Activated CD4-positive, CD25-positive, alpha-beta regulatory T cell (primary cell): Measurements from ENCODE around the gene FBXO21.

ENCODE experiments used
- DNase-seq, 4 experiments: peaks; one replicate each; lab custom pipeline; 2025; lab: John Stamatoyannopoulos, UW

FBXO21 gene

DNA sequence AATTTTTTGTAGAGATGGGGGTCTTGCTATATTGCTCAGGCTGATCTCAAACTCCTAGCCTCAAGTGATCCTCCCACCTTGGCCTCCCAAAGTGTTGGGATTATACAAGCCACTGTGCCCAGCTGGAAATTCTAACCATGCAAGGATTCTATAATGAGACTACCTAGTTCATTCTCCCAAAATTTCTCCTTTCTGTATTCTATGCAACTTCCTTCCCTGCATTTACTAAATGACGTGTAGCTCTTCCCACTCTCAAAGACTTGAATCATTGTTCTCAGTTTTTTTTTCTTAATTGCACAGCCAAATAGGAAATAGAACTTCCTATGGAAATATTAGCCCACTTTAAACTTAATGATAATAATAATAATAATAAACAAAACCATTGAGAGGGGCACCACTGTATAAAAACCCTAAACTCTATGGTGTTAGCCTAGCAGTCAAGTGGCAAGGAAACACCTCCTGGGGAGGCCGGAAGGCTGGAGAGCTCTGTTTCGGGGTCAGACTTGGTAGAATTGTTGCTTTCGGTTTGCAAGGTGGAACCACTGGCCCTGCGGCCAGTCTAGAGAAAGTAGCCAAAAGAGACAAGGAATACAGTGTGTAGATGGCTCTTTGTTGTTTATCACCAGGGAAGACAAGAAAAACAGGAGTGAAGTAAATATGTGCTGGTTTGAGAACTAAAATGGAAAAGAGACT is 51.1 kb downstream of the FBXO21 start:
- no peak for DNase-seq

DNA sequence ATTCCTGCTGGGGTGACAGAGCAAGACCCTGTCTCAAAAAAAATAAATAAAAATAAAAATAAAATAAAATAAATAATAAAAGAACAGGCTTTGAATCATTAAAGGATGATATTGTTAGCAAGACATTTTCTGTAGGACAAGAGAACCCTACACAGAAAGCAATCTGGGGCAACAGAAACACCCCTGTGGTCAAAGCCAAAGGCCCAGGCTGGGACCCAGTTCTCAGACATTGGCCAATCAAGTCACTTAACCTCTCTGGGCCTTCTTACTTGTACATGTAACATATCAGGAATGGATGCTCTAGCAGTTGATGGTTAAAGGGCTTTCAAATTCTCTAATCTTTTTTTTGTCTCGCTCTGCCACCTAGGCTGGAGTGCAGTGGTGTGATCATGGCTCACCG is 55.5 kb downstream of the FBXO21 start:
- DNase-seq, result no peak

- no peak for DNase-seq
Measured at GRCh38 chr12:117134059-117134458, 56.2 kb downstream of the FBXO21 start.

DNA sequence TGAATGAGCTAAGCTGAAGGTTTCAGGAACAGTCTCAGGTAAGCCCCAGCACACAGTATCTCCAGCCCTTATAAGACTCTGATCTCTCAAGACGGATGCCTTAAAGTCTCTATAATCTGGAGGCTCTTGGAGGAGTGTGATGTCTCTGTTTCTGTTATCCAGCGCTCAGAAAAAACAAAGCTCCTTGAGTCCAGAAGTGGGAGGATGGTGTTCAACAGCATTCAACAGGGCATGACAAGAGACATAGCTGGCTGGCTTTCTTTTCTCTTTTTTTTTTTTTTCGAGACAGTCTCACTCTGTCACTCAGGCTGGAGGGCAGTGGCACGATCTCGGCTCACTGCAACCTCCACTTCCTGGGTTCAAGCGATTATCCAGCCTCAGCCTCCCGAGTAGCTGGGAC is 59.5 kb downstream of the FBXO21 start:
- DNase-seq, result no peak

DNA sequence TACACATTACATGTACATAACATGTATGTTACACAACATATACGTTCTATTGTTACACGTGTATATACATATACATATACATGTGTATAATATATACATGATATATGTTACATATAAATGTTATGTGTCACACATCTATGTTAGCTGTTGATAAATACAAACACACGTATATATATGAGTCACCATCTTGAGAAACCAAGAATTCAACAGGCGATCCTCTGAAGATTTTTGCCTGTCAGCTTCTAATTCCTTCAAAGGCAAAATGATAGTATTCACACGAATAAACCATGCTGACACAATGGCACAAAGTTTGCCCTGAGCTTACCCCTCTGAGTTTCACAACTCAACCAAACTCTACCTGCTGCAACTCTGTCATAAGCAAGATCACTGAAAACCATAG is 60.9 kb downstream of the FBXO21 start:
- no peak for DNase-seq

DNA sequence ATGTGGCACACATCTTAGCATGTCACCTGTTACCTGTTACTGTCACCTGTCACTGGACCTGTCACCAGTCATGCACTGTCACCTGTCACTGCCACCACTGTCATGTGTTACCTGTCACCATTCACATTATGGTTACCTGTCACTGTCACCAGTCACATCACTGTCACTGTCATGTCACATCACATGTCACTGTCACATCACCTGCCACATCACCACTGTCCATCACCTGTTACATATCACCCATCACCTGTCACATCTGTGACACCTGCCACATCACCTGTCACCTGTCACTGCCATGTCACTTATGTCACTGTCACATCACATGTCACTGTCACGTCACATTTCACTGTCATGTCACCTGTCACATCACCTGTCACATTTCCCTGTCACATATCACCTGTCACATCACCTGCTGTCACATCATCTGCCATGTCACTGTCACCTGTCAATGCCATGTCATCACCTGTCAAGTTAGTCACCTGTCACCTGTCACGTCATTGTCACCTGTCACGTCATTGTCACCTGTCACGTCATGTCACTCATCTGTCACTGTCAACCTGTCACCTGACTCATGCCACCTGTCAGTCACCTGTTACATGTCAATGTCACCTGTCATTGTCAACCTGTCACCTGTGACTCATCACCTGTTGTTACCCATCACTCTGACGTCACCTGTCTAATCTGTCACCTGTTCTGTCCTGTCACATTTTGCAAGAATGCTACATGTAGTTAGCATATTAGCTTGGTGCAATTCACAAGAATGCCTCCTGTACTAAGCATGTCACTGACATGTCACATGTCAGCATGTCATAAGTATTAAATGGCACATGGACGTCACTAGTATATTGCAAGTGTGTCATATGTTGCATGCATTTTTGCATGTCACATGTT is 62.1 kb downstream of the FBXO21 start:
- DNase-seq, result no peak

- DNase-seq, result no peak
Measured at GRCh38 chr12:117126335-117126734, 63.9 kb downstream of the FBXO21 start.

DNA sequence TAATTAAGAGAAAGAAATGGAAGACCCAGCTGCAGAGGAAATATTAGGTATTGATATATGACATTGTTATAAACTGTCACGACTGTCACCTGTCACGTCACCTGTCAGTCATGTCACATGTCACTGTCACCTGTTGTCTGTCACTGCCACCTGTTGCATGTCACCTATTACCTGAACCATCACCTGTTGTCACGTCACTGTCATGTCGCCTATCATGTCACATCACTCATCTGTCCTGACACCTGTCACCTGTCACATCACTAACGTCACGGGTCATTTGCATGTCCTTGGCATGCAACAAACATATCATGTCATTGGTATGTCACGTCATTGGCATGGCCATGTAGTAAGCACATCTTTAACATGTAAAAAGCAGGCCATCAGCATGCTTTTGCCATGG is 64.5 kb downstream of the FBXO21 start:
- no peak for DNase-seq

- DNase-seq, result no peak
Measured at GRCh38 chr12:117125272-117125613, 65.0 kb downstream of the FBXO21 start.

GRCh38 chr12:117124421-117125271 is 65.6 kb downstream of the FBXO21 start:
- DNase-seq, result no peak

- no peak for DNase-seq
Measured at GRCh38 chr12:117121441-117121840, 68.8 kb downstream of the FBXO21 start.

DNA sequence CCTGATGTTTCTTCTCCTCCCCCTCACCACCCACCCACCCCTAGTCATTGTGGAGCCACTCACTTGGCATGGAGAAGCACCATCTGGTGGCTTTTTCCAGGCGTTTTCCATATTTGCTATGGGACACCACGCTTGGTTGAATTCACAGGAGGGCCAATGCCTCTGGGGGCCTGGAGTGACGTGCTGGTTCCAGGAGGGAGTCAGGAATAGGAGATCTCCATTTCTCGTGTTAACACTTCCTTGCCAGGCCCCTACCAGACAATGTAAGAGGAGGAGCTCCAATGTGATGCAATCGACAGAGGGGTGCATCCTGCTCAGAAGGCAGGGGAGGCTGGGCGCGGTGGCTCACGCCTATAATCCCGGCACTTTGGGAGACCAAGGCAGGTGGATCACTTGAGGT is 69.5 kb downstream of the FBXO21 start:
- no peak for DNase-seq

GRCh38 chr12:117119592-117120198 is 70.6 kb downstream of the FBXO21 start:
- no peak for DNase-seq

DNA sequence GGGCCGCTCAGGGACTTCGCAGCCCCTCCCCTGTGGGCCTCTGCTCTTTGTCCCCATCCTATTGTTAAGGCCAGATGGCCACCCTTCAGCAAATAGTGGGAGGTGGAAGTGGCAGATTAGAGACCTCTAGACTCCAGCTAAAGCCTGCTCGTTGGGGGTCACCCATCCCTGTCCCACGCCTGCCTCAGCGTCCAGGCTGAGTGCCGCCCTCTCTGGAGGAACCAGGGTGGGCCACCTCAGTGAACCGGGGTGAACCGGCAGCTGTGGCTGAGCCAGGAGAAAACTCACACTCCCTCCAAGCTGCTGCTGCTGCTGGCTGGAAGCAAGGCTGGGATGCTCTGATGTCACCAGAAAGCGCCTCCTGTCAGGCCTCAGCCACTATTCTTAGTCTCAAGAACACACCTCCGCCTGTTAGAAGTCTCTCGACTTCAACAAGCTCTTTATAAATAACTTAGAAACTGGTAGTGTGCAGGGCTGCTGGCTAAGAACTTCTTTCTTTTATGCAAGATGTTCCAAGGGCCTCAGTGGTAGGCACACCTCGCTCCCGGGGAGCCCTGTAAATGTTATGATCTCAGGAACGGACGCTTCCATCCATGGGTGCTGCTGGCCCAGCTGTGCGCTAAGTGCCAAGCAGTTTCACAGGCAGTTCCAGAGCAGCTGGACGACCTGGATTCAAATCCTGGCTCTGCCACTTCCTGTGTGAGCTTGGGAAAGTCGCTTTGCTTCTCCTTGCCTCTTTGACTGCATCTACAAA is 71.3 kb downstream of the FBXO21 start:
- no peak for DNase-seq

DNA sequence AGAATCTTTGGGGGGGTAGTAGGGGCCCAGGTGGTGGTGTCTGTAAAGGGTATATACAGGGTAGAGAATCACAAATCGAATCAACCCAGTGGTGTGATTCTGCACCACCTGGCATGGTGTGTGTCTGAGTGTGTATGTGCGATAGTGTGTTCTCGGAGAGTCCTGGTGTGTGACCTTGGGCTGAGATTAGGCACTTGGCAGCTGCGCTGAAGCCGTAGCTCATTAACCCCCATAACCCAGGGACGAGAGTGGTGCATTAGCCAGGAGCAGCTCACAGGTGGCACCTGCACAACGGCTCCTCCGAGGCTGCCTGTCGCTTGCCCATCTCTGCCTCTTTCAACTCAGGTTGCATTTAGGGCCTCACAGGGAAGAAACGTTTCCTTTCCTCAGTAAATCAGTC is 75.5 kb downstream of the FBXO21 start:
- no peak for DNase-seq

GRCh38 chr12:117113231-117113630 is 77.0 kb downstream of the FBXO21 start:
- DNase-seq, result no peak

DNA sequence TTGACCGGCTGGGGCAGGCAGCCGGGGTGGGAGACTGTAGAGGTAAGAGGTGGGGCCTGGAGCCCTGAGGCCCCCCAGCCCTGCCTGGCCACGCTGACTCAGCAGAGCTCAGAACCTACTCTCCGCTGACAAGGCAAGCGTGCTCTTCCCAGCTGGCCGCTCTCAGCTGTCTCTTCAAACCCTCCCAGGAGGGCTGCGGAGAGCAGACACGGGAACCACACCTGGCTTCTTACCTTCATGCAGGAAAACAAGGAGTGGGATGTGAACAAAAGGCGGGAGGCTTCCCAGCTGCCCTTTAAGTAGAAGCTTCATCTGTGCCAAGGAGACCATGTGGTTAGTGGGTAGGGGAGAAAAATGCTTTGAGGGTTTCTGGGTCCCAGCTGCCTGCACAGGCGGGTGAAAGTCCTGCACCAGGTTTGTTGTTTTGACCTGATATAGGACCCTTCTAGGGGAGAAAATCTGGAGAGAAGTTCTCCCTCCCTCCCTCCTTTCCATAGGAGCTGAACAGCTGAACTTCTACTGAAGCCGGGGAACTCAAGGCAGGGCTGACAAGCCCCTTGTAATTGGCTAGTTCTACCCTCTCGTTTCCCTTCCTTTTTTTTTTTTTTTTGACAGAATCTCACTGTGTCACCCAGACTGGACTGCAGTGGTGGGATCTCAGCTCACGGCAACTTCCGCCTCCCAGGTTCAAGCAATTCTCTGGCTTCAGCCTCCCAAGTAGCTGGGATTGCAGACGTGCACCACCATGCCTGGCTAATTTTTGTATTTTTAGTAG is 78.3 kb downstream of the FBXO21 start:
- no peak for DNase-seq

GRCh38 chr12:117111386-117111785 is 78.9 kb downstream of the FBXO21 start:
- no peak for DNase-seq

DNA sequence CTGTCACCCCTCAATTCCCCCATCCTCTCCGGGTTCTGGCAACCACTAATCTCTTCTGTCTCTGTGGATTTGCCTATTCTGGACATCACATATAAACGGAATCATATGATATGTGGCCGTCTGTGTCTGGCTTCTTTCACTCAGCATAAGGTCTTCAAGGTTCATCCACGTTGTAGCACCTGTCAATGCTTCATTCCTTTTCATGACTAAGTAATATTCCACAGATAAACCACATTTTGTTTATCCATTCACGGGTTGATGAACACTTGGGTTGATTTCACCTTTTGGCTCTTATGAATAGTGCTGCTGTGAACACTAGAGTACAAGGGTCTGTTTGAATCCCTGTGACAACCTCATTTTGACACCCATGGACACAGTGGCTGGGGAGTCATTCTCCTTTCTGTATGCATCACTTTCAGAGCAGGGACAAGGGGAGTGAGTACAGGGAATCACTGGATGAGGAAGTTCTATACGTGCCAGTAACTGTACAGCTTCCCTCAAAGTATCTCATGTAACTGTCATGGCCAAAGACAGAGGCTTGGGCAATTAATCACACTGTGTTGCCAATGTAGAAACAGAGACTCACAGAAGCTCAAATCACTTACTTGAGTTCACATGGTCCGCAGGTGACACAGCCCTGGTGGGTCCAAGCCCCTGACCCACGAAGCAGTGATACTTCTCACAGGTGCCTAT is 80.2 kb downstream of the FBXO21 start:
- no peak for DNase-seq

DNA sequence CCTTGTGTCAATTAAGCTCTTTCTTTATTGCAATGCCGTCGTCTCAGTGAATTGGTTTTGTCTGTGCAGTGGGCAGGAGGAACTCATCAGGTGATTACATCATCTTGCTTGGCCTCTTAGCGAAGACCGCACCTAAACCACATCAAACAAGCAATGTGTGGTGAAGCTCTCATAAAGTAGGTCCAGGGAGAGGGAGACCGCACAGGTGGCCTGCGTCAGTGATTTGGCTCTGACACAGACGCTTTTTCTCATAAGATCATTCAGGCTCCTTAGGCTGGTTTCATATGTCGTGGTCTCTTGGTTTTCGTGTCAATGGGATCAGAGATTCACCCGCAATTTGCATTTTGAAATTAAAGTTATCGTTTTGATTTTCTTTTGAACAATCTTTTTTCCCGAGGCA is 84.4 kb downstream of the FBXO21 start:
- no peak for DNase-seq
